K562 (cell line): Measurements from ENCODE around the gene WASF2. TPM values are rescaled to one million over a fixed set of nuclear protein-coding genes. Genes with fewer than 3 reads are reported as not detected.

ENCODE experiments used
- ATAC-seq: fragments of 200-7000 bp; cut with Tn5 transposase; 3 replicates; pipeline ENCODE4 v1.9.1; 2020; ENCODE audit warnings: moderate library complexity
- BruUV-seq: library from RNA; stranded (reverse); fragments of 400-500 nt; replicated peaks from 2 replicates; lab custom pipeline; 2021; lab: Mats Ljungman, UMichigan
- CTCF ChIA-PET: fragments of 300-600 bp; formaldehyde crosslinking; extraction: SDS; loops from one replicate; lab custom pipeline; 2021; ENCODE audit warnings: low intra/inter-chr PET ratio; lab: Yijun Ruan, JAX
- POLR2A ChIA-PET: fragments of 300-600, 350-650 bp; sonication (Branson Sonifier 250); formaldehyde crosslinking; extraction: SDS; loops from one replicate; lab custom pipeline; 2021; ENCODE audit warnings: antibody characterized with exemption, inconsistent platforms; lab: Yijun Ruan, JAX
- DNase-seq, 4 experiments: peaks; one replicate each; pipeline versions ENCODE4 v3.0.0 to v3.0.0-alpha.2; 2011 to 2018; ENCODE audit warnings: low spot score in 3 of 4, mixed read lengths in 3 of 4; ENCODE audit errors: extremely low read depth in 1 of 4
- FAIRE-seq: peaks from 2 replicates; lab custom pipeline; 2011; peaks lifted over from hg19 to GRCh38; lab: Jason Lieb, UNC
- H2AFZ ChIP-seq: 2 replicates; pipeline ENCODE4 v1.6.0; 2011; ENCODE audit warnings: low read depth, low read length, control low read depth, inconsistent platforms
- H3K27ac ChIP-seq: fragments of 200-600 bp; 3 replicates; pipeline ENCODE4 v1.8.0; 2011; ENCODE audit warnings: low read depth, mild to moderate bottlenecking, control low read depth, inconsistent platforms, low read length, moderate library complexity, mixed read lengths; ENCODE audit errors: extremely low read depth
- H3K27me3 ChIP-seq, 2 experiments: fragments of 300-600 bp in 1 of 2; 2 replicates in 1 of 2; 3 replicates in 1 of 2; pipeline versions ENCODE4 v1.6.0 to v1.8.0; 2011; ENCODE audit warnings: inconsistent platforms in 2 of 2, low read length in 2 of 2, mild to moderate bottlenecking in 1 of 2, mixed read lengths in 1 of 2, moderate library complexity in 1 of 2; ENCODE audit not compliant: control insufficient read depth in 2 of 2, insufficient read depth in 2 of 2
- H3K36me3 ChIP-seq: fragments of 300-600 bp; 3 replicates; pipeline ENCODE4 v1.8.0; 2011; ENCODE audit warnings: mild to moderate bottlenecking, low read length, inconsistent platforms; ENCODE audit not compliant: control insufficient read depth, insufficient read depth
- H3K4me1 ChIP-seq, 2 experiments: fragments of 200-600 bp in 1 of 2; replicated peaks in 1 of 2; 2 replicates in 1 of 2; 3 replicates in 1 of 2; pipeline versions ENCODE4 v1.5.1 to v1.8.0; 2011; ENCODE audit warnings: inconsistent platforms in 2 of 2, low read length in 2 of 2, mild to moderate bottlenecking in 1 of 2, mixed read lengths in 1 of 2, moderate library complexity in 1 of 2; ENCODE audit not compliant: control insufficient read depth in 2 of 2, insufficient read depth in 2 of 2
- H3K4me2 ChIP-seq: 2 replicates; pipeline ENCODE4 v1.6.1; 2011; ENCODE audit warnings: low read length, control low read depth, inconsistent platforms, mixed read lengths; ENCODE audit not compliant: insufficient read depth
- H3K4me3 ChIP-seq: fragments of 200-600 bp; sonication (generic), shearing (Covaris generic); 2 replicates; pipeline ENCODE4 v1.5.1; 2016; ENCODE audit warnings: control low read depth, inconsistent platforms
- H3K79me2 ChIP-seq: fragments of 200-600 bp; 3 replicates; pipeline ENCODE4 v1.8.0; 2011; ENCODE audit warnings: low read length, inconsistent platforms; ENCODE audit not compliant: control insufficient read depth, insufficient read depth
- H3K9ac ChIP-seq, 2 experiments: 2 replicates each; pipeline versions ENCODE4 v1.6.0 to v1.6.1; 2011; ENCODE audit warnings: low read depth in 2 of 2, low read length in 2 of 2, control low read depth in 1 of 2, inconsistent platforms in 1 of 2, mild to moderate bottlenecking in 1 of 2, mixed read lengths in 1 of 2; ENCODE audit not compliant: insufficient read depth in 1 of 2
- H3K9me1 ChIP-seq: one replicate; pipeline ENCODE4 v1.6.0; 2011; ENCODE audit warnings: inconsistent platforms, mild to moderate bottlenecking, low read length, moderate library complexity; ENCODE audit not compliant: control insufficient read depth, insufficient read depth
- H3K9me3 ChIP-seq: replicated peaks from 2 replicates; pipeline ENCODE4 v1.5.1; 2011; ENCODE audit warnings: low read depth, low read length, inconsistent platforms; ENCODE audit not compliant: control insufficient read depth, insufficient read depth
- H4K20me1 ChIP-seq: replicated peaks from 2 replicates; pipeline ENCODE4 v1.6.1; 2011; ENCODE audit warnings: low read length, inconsistent platforms, mixed read lengths; ENCODE audit not compliant: control insufficient read depth, insufficient read depth
- BRD4 ChIP-seq: fragments of 200-600 bp; sonication (generic); IDR thresholded peaks from 2 replicates; pipeline ENCODE4 v1.6.1; 2017; ENCODE audit warnings: inconsistent platforms
- CEBPG ChIP-seq, 3 experiments: fragments of 200-800 bp in 1 of 3; sonication (Bioruptor generic) in 1 of 3; sonication (generic) in 1 of 3; formaldehyde crosslinking in 1 of 3; IDR thresholded peaks in 2 of 3; conservative IDR thresholded peaks in 1 of 3; 2 replicates each; pipeline versions ENCODE4 v1.6.1 to v1.8.0; 2016 to 2022; ENCODE audit warnings: missing compliant biosample characterization in 2 of 3, missing genetic modification characterization in 2 of 3, mild to moderate bottlenecking in 1 of 3, missing genetic modification reagents in 1 of 3
- ETV6 ChIP-seq, 3 experiments: fragments of 150-350 bp in 1 of 3; sonication (generic) in 1 of 3; formaldehyde crosslinking in 1 of 3; IDR thresholded peaks; 2 replicates each; pipeline versions ENCODE4 v1.6.1 to v1.8.0; 2014 to 2022; ENCODE audit warnings: borderline replicate concordance in 2 of 3, low read depth in 2 of 3, antibody characterized with exemption in 1 of 3, low read length in 1 of 3, mild to moderate bottlenecking in 1 of 3, missing genetic modification reagents in 1 of 3
- TRIM24 ChIP-seq, 2 experiments: fragments of 450-650 bp; IDR thresholded peaks; 2 replicates each; pipeline ENCODE4 v1.6.1; 2016
- ZBTB40 ChIP-seq, 2 experiments: fragments of 450-650 bp in 1 of 2; sonication (generic) in 1 of 2; formaldehyde crosslinking in 1 of 2; IDR thresholded peaks; 2 replicates each; pipeline versions ENCODE4 v1.7.1 to v1.9.0; 2016 to 2022; ENCODE audit warnings: inconsistent platforms in 1 of 2, mild to moderate bottlenecking in 1 of 2, missing genetic modification reagents in 1 of 2
- ZNF175 ChIP-seq: fragments of 200-800 bp; sonication (Bioruptor generic); IDR thresholded peaks from 2 replicates; pipeline ENCODE4 v1.6.1; 2016; ENCODE audit warnings: low read depth, mild to moderate bottlenecking, missing genetic modification characterization, missing compliant biosample characterization
- ZNF384 ChIP-seq: IDR thresholded peaks from 2 replicates; pipeline ENCODE4 v1.6.1; 2012; ENCODE audit warnings: low read depth, low read length, improper control_type of control experiment
- ZNF584 ChIP-seq: fragments of 200-800 bp; sonication (Bioruptor generic); IDR thresholded peaks from 2 replicates; pipeline ENCODE4 v1.6.1; 2016; ENCODE audit warnings: low read depth, mild to moderate bottlenecking, missing genetic modification characterization, missing compliant biosample characterization
- WGBS: fragments of 100-300 bp; shearing (Covaris generic); methylation state at CpG from one replicate; pipeline ENCODE4 v1.1.6; 2016; ENCODE audit warnings: low coverage, mixed read lengths; ENCODE audit not compliant: insufficient coverage; ENCODE audit errors: missing lambda C conversion rate; 5-methylcytosine and 5-hydroxymethylcytosine counted together
- in situ Hi-C: fragments of 300-500 bp; cut with MboI; formaldehyde crosslinking; loops from 4 replicates; pipeline ENCODE4 v1.15.0; 2018; ENCODE audit warnings: inconsistent platforms, mixed read lengths
- intact Hi-C: fragments of 100-400 bp; cut with micrococcal nuclease; formaldehyde crosslinking; loops from 2 replicates; pipeline ENCODE4 v1.14.2; 2022
- polyA plus RNA-seq, 8 experiments: library from polyadenylated mRNA; depleted of rRNA in 4 of 8; stranded (reverse) in 5 of 8; unstranded in 3 of 8; fragments of >200 nt; fragmentation: Nextera tagmentation in 2 of 8; fragmentation: Illumina TruSeq in 1 of 8; extraction: Ambion mirVana in 2 of 8; extraction: Trizol in 1 of 8; gene quantifications; 2 replicates each; pipeline versions ENCODE4 v1.2.1 to v1.2.3, GENCODE V29; 2011 to 2014; ENCODE audit warnings: inconsistent platforms in 1 of 8, missing spikeins in 1 of 8
- total RNA-seq, 7 experiments: library from RNA; depleted of rRNA in 6 of 7; stranded (reverse); fragments of >200 nt in 6 of 7; fragmentation: Illumina TruSeq in 2 of 7; extraction: Trizol in 2 of 7; gene quantifications; 2 replicates each; pipeline versions ENCODE4 v1.2.1 to v1.2.3, GENCODE V29; 2011 to 2021; ENCODE audit warnings: low replicate concordance in 1 of 7

The WASF2 gene
- total and polyA plus RNA-seq, 9 of the 15 experiments (the other 6 are each of a cell fraction or from before 2014, with no cell fraction given) = 8.2 to 163 (median 31.2) TPM

DNA sequence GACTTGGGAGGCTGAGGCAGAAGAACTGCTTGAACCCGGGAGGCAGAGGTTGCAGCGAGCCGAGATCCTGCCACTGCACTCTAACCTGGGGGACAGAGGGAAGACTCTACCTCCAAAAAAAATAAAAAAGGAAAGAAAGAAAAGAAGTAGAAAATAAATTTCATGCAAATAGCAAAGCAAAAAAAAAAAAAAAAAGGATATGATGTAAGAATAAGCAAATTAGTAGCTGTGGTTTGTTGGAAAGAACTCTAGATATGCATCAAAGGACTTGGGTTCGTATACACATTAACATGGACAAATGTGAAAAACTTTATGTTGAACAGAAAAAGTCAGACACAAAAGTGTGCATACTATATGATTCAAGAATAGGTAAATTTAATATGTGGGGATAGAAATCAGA is 11.9 kb downstream of the WASF2 start:
- TF ChIP-seq BRD4 (no peak), ETV6 (IDR thresholded peaks at IDR 0.05; ENCODE audit: borderline replicate concordance in 1 of 2, low read depth in 2 of 2, low read length in 1 of 2) (no peak), ETV6 (CRISPR knock-in tag; IDR thresholded peaks at IDR 0.05; ENCODE audit: borderline replicate concordance) (no peak), ZNF175 (CRISPR knock-in tag) (peak; percentile 73), CEBPG (CRISPR knock-in tag; IDR thresholded peaks at IDR 0.05) (no peak; the same call in 1 of the 2 replicates), CEBPG (tag; conservative IDR thresholded peaks at IDR 0.05 in 1 of 2, IDR thresholded peaks at IDR 0.05 in 1 of 2) (peak in 1 of 2 experiments; percentile 73; a peak in 2 of 4 replicates), ZNF584 (CRISPR knock-in tag) (0 out of 2 replicates have a peak, but pooled peaks have one; percentile 38), TRIM24 (IDR thresholded peaks at IDR 0.05) (peak; percentile 55; a peak in 2 of 4 replicates), ZNF384 (peak; percentile 45; the same call in 1 of the 2 replicates), ZBTB40 (IDR thresholded peaks at IDR 0.05) (peak; percentile 84), ZBTB40 (CRISPR knock-in tag; IDR thresholded peaks at IDR 0.05) (no peak)
- no peaks in the 10 kb centered on the region for H3K9me3 ChIP-seq
- no peak overlapping the region for H3K27ac ChIP-seq
- H3K4me3 ChIP-seq = no peak overlapping the region
- ATAC-seq (no peak), DNase-seq (no peak), FAIRE-seq (no peak)
- peaks cover 96% of the 10 kb centered on the region for H3K79me2 ChIP-seq
- H4K20me1 ChIP-seq = peaks cover 14% of the 10 kb centered on the region; the same call in 1 of the 2 replicates
- H3K4me1 ChIP-seq = peaks cover 4 to 6% of the 10 kb centered on the region in 2 experiments; a peak in 3 of 5 replicates
- H2AFZ ChIP-seq = no peak overlapping the region
- no peaks in the 10 kb centered on the region for H3K9me1 ChIP-seq
- in situ Hi-C loops = no loop called here
- intact Hi-C loops = no loop called here
- ChIA-PET CTCF (no interaction called here), POLR2A (interaction anchor here (0.6 to 0.8 kb wide), 2 partner anchors 10 to 94 kb away, joined by 4 read pairs; no protein-coding TSS in a partner anchor)
- no peaks in the 10 kb centered on the region for H3K27me3 ChIP-seq
- H3K4me2 ChIP-seq = no peak overlapping the region
- H3K36me3 ChIP-seq = peaks cover 21% of the 10 kb centered on the region
- BruUV-seq = no TSS peak
- H3K9ac ChIP-seq = no peak overlapping the region
- whole genome bisulfite sequencing = 84% methylated on average over 4 of the region's 4 CpGs
